ENCODE results near the gene LMF1.

The LMF1 gene

DNA sequence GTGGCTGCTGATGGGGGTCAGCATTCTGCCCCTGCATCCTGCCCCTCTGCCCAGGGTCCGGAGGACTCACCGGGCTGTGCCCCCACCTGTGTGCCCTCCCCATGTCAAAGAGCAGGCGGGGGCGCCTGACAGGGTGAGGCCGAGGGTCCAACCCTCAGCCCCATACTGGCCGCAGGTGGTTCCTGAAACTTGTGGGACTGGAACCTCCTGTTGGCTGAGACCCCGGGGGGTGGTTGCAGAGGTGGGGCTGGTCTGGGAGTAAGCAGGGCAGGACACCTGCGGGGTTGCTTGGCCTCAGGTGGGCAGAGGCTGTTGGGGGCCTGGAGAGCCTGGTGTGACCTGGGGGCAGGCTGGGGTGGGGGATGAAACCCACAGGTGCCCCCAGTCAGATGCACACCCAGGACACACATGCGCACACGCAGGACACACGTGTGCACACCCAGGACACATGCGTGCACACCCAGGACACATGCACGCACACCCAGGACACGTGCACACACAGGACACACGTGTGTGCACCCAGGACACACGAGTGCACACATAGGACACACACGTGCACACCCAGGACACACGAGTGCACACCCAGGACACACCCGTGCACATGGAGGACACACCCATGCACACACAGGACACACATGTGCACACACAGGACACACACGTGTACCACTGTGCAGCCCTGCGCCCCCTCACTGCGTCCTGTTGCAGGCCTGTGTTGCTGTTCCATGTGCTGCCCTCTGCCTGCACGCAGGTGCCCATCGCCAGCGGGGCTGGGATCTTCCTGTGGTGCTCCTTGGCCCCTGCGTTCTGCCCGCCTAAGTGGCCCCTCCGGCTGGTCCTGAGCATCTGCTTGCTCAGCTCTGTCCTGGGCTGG is 42.2 kb upstream of the LMF1 start:
- TF ChIP-seq Cebpa-rat (IDR thresholded peaks at IDR 0.05): no peak
- Histone ChIP-seq H3K36me3 (no peaks in the 10 kb centered on the region), H3K27me3 (peaks cover 55 to 80% (median 64%) of the 10 kb centered on the region in 11 experiments), H4K20me1 (peaks cover 0 to 60% (median 27%) of the 10 kb centered on the region in 11 experiments; a peak in 13 of 22 replicates), H3K9me3 (replicated peaks in 1 of 11) (no peaks in the 10 kb centered on the region), H3K9ac (no peak overlapping the region), H3K4me1 (no peaks in the 10 kb centered on the region), H3K4me3 (no peak overlapping the region), H3K27ac (no peak overlapping the region), H3K4me2 (no peak overlapping the region)

DNA sequence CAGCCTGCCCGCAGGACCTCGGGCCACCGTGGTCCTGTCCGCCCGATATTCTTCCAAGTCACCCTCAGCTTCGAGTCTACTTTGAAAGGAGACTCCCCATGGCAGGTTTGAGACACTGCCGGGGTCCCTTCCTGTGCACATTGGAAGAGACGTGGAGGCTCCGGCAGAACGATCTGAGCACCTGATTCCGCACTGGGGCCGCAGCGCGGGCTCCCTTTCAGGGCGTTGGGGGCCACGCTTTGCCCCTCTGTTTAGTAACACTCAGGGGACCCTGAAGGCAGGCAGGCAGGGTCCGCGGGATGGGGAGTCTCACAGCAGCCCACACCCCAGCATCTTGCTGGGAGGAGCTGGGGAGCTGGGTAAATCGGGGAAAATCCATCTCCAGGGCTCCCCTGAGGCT is 41.4 kb upstream of the LMF1 start:
- no peaks in the 10 kb centered on the region for H3K9me3 ChIP-seq (replicated peaks in 1 of 11)
- H3K4me3 ChIP-seq: no peak overlapping the region
- H3K36me3 ChIP-seq: no peaks in the 10 kb centered on the region
- no peak overlapping the region for H3K4me2 ChIP-seq
- H3K27me3 ChIP-seq: peaks cover 61 to 80% (median 65%) of the 10 kb centered on the region in 11 experiments
- peaks cover 0 to 68% (median 29%) of the 10 kb centered on the region in 11 experiments; a peak in 13 of 22 replicates for H4K20me1 ChIP-seq
- no peak overlapping the region for H3K9ac ChIP-seq
- H3K4me1 ChIP-seq: no peaks in the 10 kb centered on the region
- TF ChIP-seq Cebpa-rat (IDR thresholded peaks at IDR 0.05): no peak
- H3K27ac ChIP-seq: no peak overlapping the region

DNA sequence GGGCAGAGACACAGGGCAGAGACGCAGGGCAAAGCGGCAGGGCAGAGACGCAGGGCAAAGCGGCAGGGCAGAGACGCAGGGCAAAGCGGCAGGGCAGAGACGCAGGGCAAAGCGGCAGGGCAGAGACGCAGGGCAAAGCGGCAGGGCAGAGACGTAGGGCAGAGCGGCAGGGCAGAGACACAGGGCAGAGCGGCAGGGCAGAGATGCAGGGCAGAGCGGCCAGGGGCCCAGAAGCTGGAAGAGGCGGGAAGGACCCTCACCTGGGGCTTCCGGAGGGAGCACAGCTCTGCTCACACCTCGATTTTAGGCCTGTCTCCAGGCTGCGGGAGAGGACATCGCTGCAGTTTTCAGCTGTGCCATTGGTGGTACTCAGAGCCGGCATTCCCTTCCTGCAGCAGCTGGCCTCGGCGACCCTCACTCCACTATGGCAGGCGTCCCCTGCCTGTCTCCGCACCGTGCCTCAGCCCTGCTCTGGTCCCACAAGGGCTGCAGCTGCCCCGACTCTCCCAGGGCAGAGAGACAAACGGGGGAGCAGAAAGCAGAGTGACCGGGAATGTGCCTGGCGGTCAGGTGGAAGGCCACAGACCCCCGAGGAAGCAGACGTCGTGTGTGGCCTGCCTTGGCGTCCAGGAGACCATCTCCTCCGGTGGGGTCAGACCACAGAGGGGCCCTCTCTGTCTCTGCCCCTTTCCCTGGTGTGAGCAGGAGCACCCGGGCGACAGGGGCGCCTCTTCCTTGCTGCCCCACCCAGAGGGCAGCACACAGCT is 40.7 kb upstream of the LMF1 start:
- no peak overlapping the region for H3K4me2 ChIP-seq
- H3K9ac ChIP-seq: no peak overlapping the region
- H3K9me3 ChIP-seq (replicated peaks in 1 of 11): no peaks in the 10 kb centered on the region
- H4K20me1 ChIP-seq: peaks cover 0 to 70% (median 29%) of the 10 kb centered on the region in 11 experiments; a peak in 13 of 22 replicates
- no peak overlapping the region for H3K4me3 ChIP-seq
- no peak for TF ChIP-seq Cebpa-rat (IDR thresholded peaks at IDR 0.05)
- peaks cover 67 to 80% (median 71%) of the 10 kb centered on the region in 11 experiments for H3K27me3 ChIP-seq
- H3K36me3 ChIP-seq: no peaks in the 10 kb centered on the region
- no peak overlapping the region for H3K27ac ChIP-seq
- H3K4me1 ChIP-seq: no peaks in the 10 kb centered on the region

DNA sequence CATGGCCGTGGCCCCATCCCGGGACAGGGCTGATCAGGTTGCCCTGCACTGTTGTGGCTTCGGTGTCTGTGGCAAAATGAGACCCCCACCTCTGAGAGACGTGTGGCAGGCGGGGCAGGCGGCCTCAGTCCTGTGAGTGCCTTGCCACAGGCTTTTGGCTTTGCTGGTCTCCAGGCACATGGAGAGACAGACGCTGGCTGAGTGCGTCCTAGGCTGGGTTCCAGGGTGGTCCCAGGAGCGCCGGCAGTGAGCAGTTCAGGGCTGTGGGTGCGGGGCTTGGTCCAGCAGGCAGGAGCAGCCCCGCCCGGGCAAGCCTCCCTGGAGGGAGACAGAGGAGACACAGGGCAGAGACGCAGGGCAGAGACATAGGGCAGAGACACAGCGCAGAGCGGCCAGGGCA is 40.0 kb upstream of the LMF1 start:
- no peak overlapping the region for H3K4me2 ChIP-seq
- no peaks in the 10 kb centered on the region for H3K4me1 ChIP-seq
- H3K27me3 ChIP-seq: peaks cover 74 to 87% (median 78%) of the 10 kb centered on the region in 11 experiments
- H3K27ac ChIP-seq: no peak overlapping the region
- no peak for TF ChIP-seq Cebpa-rat (IDR thresholded peaks at IDR 0.05)
- H3K36me3 ChIP-seq: no peaks in the 10 kb centered on the region
- no peak overlapping the region for H3K4me3 ChIP-seq
- H4K20me1 ChIP-seq: peaks cover 0 to 77% (median 29%) of the 10 kb centered on the region in 11 experiments; a peak in 13 of 22 replicates
- H3K9ac ChIP-seq: no peak overlapping the region
- no peaks in the 10 kb centered on the region for H3K9me3 ChIP-seq (replicated peaks in 1 of 11)

DNA sequence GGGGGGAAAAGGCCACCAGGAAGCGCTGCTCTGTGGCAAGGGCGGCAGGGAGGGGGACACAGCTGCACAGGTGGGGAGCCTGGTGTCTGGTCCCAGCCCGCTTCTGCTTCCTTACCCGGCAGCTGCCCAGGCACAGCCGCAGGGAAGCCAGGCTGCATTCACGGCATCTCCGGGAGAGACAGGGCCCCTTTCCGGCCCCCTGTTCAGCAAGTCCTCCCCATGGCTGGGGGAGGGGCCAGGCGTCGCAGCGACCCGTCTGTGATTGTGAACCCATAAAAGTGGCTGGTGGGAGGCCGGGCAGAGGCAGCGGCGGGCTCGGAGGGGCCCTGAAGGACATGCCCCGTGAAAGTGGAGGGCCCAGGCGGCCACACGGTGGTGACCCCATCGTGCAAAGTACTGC is 39.5 kb upstream of the LMF1 start:
- no peaks in the 10 kb centered on the region for H3K9me3 ChIP-seq (replicated peaks in 1 of 11)
- no peak overlapping the region for H3K4me2 ChIP-seq
- no peak overlapping the region for H3K4me3 ChIP-seq
- H3K9ac ChIP-seq: no peak overlapping the region
- no peak overlapping the region for H3K27ac ChIP-seq
- peaks cover 0 to 79% (median 29%) of the 10 kb centered on the region in 11 experiments; a peak in 13 of 22 replicates for H4K20me1 ChIP-seq
- H3K4me1 ChIP-seq: no peaks in the 10 kb centered on the region
- no peak for TF ChIP-seq Cebpa-rat (IDR thresholded peaks at IDR 0.05)
- peaks cover 80 to 93% (median 84%) of the 10 kb centered on the region in 11 experiments for H3K27me3 ChIP-seq
- no peaks in the 10 kb centered on the region for H3K36me3 ChIP-seq

DNA sequence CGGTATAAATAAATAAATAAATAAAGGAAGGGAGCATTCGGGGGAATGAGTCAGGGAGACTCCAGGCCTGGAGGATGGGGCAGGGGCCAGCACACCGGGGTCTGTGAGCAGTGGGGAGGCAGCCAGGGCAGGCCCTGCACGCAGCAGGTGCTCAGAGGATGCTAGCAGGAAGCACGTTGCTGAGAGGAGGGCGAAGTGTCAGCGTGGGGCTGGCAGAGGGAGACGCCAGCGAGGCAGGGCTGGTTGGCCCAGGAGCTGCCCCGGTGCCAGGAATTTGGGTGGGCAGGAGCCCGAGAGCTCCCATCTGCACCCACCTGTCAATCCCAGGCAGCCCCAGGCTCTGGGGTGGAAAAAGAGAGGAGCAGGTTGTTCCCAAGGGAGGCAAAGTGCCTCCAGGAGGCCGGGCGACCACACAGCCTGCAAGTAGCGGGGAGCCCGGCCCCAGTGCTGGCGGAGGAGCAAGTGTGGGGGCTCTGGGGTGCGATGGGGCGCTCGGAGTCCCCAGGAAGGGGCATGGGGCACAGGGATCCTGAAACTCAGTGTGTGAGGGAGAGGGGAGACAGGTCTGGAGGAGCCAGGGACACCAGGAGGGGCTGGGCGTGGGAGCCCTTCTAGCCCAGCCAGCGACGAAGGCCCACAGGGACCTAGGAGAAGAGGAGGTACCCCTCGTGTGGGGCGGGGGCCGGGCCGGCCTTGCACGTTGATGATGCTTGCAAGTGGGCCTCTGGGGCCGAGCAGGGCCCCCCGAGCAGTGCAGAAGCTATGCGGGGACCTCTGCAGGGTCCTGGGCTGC is 38.8 kb upstream of the LMF1 start:
- TF ChIP-seq Cebpa-rat (IDR thresholded peaks at IDR 0.05): no peak
- Histone ChIP-seq H3K4me2 (no peak overlapping the region), H4K20me1 (peaks cover 0 to 79% (median 29%) of the 10 kb centered on the region in 11 experiments; a peak in 13 of 22 replicates), H3K4me1 (peaks cover 0 to under 1% (median 0%) of the 10 kb centered on the region in 10 experiments; a peak in 6 of 20 replicates), H3K27ac (no peak overlapping the region), H3K4me3 (no peak overlapping the region), H3K9ac (no peak overlapping the region), H3K27me3 (peaks cover 82 to 92% (median 86%) of the 10 kb centered on the region in 11 experiments), H3K36me3 (no peaks in the 10 kb centered on the region), H3K9me3 (replicated peaks in 1 of 11) (no peaks in the 10 kb centered on the region)

DNA sequence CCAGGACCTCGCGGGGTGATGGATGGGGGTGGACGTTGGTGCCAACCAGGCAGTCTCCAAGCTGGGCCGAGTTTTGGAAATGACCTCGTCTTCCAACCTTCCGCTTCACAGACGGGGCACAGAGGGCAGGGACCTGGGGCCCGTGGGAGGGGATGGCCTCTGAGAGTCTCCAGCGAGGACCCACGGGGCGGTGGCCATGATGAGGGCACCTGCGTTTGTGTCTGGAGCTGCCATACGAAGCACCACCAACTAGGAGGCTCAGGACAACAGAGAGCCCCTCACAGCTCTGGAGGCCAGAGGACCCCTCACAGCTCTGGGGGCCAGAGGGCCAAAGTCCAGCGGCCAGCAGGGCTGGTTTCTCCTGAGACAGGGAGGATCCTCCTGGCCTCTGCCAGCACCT is 37.3 kb upstream of the LMF1 start:
- Histone ChIP-seq H3K9me3 (replicated peaks in 1 of 11) (no peaks in the 10 kb centered on the region), H3K27ac (no peak overlapping the region), H3K36me3 (no peaks in the 10 kb centered on the region), H3K4me2 (no peak overlapping the region), H3K4me3 (no peak overlapping the region), H3K9ac (no peak overlapping the region), H3K4me1 (peaks cover 13 to 15% (median 14%) of the 10 kb centered on the region in 10 experiments), H4K20me1 (peaks cover 0 to 86% (median 38%) of the 10 kb centered on the region in 11 experiments; a peak in 13 of 22 replicates), H3K27me3 (peaks cover 89 to 96% (median 94%) of the 10 kb centered on the region in 11 experiments)
- TF ChIP-seq Cebpa-rat (IDR thresholded peaks at IDR 0.05): no peak

DNA sequence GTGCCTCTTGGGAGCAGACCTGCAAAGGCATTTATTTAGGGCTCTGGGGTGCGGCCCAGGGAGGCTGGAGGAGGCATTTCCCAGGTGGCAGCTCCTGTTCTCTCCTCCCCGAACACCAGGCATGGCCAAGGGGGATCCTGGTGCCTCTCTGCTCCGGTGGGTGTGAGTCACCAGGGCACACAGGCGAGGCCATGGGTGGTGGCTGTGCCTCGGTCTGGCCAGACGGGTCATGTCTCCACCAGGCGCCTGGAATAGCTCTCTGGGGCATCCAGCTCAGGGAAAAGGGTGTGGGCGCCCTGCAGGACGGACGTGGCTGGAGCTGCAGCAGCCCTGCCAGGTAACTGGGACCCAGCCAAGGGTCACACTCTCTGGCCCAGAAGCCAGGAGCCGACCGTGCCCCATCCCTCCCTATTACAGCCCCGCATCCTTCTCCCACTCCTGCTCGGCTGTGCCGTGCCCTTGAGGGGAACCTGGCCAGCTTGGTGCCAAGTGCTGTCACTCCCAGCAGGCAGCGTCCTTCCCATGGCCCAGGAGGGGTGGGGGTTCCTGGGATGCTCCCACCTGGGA is 36.6 kb upstream of the LMF1 start:
- H3K4me2 ChIP-seq: no peak overlapping the region
- no peaks in the 10 kb centered on the region for H3K9me3 ChIP-seq (replicated peaks in 1 of 11)
- H3K36me3 ChIP-seq: no peaks in the 10 kb centered on the region
- H3K4me1 ChIP-seq: peaks cover 13 to 22% (median 15%) of the 10 kb centered on the region in 10 experiments
- H4K20me1 ChIP-seq: peaks cover 0 to 86% (median 40%) of the 10 kb centered on the region in 11 experiments; a peak in 13 of 22 replicates
- TF ChIP-seq Cebpa-rat (IDR thresholded peaks at IDR 0.05): no peak
- H3K9ac ChIP-seq: no peak overlapping the region
- H3K27me3 ChIP-seq: peaks cover 89 to 96% (median 95%) of the 10 kb centered on the region in 11 experiments
- H3K27ac ChIP-seq: no peak overlapping the region
- H3K4me3 ChIP-seq: no peak overlapping the region
